Measurements from ENCODE around the gene SRPX.

Gene SRPX

GRCh38 chrX:38150993-38151392 is 69.7 kb downstream of the SRPX start:
- no peak for TF ChIP-seq EZH2 (optimal IDR thresholded peaks at IDR 0.05; ENCODE audit: low read depth, low read length)
- TF ChIP-seq, protein P1, sequence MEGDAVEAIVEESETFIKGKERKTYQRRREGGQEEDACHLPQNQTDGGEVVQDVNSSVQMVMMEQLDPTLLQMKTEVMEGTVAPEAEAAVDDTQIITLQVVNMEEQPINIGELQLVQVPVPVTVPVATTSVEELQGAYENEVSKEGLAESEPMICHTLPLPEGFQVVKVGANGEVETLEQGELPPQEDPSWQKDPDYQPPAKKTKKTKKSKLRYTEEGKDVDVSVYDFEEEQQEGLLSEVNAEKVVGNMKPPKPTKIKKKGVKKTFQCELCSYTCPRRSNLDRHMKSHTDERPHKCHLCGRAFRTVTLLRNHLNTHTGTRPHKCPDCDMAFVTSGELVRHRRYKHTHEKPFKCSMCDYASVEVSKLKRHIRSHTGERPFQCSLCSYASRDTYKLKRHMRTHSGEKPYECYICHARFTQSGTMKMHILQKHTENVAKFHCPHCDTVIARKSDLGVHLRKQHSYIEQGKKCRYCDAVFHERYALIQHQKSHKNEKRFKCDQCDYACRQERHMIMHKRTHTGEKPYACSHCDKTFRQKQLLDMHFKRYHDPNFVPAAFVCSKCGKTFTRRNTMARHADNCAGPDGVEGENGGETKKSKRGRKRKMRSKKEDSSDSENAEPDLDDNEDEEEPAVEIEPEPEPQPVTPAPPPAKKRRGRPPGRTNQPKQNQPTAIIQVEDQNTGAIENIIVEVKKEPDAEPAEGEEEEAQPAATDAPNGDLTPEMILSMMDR (IDR thresholded peaks at IDR 0.05; ENCODE audit: low read length): no peak
- TF ChIP-seq EZH2phosphoT487 (IDR thresholded peaks at IDR 0.05; ENCODE audit: low read length): no peak
- Histone ChIP-seq H3K4me3 (ENCODE audit: low read length) (no peak overlapping the region), H3K9me3 (replicated peaks; ENCODE audit: insufficient read depth, low read length) (no peaks in the 10 kb centered on the region), H4K20me1 (ENCODE audit: insufficient read depth, low read length) (no peaks in the 10 kb centered on the region), H3K79me2 (ENCODE audit: low read length) (no peaks in the 10 kb centered on the region), H3K4me1 (ENCODE audit: low read length) (no peaks in the 10 kb centered on the region), H3F3A (ENCODE audit: insufficient read depth, low read length) (no peaks in the 10 kb centered on the region), H3K36me3 (replicated peaks; ENCODE audit: insufficient read depth, low read length) (no peaks in the 10 kb centered on the region), H3K9ac (ENCODE audit: low read length) (no peak overlapping the region), H3K4me2 (ENCODE audit: low read depth, low read length) (no peak overlapping the region), H3K27me3 (replicated peaks; ENCODE audit: insufficient read depth, low read length) (no peaks in the 10 kb centered on the region), H3K27ac (ENCODE audit: low read length) (no peak overlapping the region), H2AFZ (ENCODE audit: low read length) (no peak overlapping the region), H3K9me2 (replicated peaks; ENCODE audit: insufficient read depth, low read length) (no peaks in the 10 kb centered on the region)
- DNase-seq: no peak

DNA sequence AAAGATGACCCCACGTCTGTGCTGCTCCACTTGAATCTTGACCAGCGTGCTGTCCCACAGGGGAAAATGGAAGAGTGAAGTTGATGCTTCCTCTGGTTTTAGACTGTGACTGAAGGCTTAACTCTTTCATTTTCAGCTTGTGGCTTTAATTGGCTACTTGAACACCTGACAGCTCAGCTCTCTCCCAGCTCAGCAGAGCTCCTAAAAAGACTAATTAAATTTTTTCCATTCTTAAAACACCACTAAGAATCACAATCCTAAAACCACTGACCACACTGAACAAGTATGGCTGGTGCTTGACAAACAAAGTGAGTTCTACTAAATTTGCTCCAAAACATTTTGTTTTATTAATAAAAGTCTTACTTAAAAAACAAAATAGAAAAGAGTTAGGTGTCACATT is 71.7 kb downstream of the SRPX start:
- Histone ChIP-seq H3K27ac (ENCODE audit: low read length) (no peak overlapping the region), H3K4me3 (ENCODE audit: low read length) (no peak overlapping the region), H3K4me1 (ENCODE audit: low read length) (no peaks in the 10 kb centered on the region), H3K9ac (ENCODE audit: low read length) (no peak overlapping the region), H3K27me3 (replicated peaks; ENCODE audit: insufficient read depth, low read length) (no peaks in the 10 kb centered on the region), H3K36me3 (replicated peaks; ENCODE audit: insufficient read depth, low read length) (no peaks in the 10 kb centered on the region), H3K4me2 (ENCODE audit: low read depth, low read length) (no peak overlapping the region), H4K20me1 (ENCODE audit: insufficient read depth, low read length) (no peaks in the 10 kb centered on the region), H3F3A (ENCODE audit: insufficient read depth, low read length) (no peaks in the 10 kb centered on the region), H3K9me3 (replicated peaks; ENCODE audit: insufficient read depth, low read length) (no peaks in the 10 kb centered on the region), H3K9me2 (replicated peaks; ENCODE audit: insufficient read depth, low read length) (no peaks in the 10 kb centered on the region), H2AFZ (ENCODE audit: low read length) (no peak overlapping the region), H3K79me2 (ENCODE audit: low read length) (no peaks in the 10 kb centered on the region)
- TF ChIP-seq EZH2phosphoT487 (IDR thresholded peaks at IDR 0.05; ENCODE audit: low read length) (no peak), EZH2 (optimal IDR thresholded peaks at IDR 0.05; ENCODE audit: low read depth, low read length) (no peak)
- TF ChIP-seq, protein P1 (IDR thresholded peaks at IDR 0.05; ENCODE audit: low read length): no peak
- no peak for DNase-seq

GRCh38 chrX:38142610-38143009 is 78.1 kb downstream of the SRPX start:
- H3K79me2 ChIP-seq (ENCODE audit: low read length): no peaks in the 10 kb centered on the region
- H3K4me2 ChIP-seq (ENCODE audit: low read depth, low read length): no peak overlapping the region
- H3K27me3 ChIP-seq (replicated peaks; ENCODE audit: insufficient read depth, low read length): no peaks in the 10 kb centered on the region
- no peak overlapping the region for H3K27ac ChIP-seq (ENCODE audit: low read length)
- no peaks in the 10 kb centered on the region for H3F3A ChIP-seq (ENCODE audit: insufficient read depth, low read length)
- H2AFZ ChIP-seq (ENCODE audit: low read length): no peak overlapping the region
- no peaks in the 10 kb centered on the region for H3K9me3 ChIP-seq (replicated peaks; ENCODE audit: insufficient read depth, low read length)
- H3K9ac ChIP-seq (ENCODE audit: low read length): no peak overlapping the region
- H3K9me2 ChIP-seq (replicated peaks; ENCODE audit: insufficient read depth, low read length): no peaks in the 10 kb centered on the region
- no peaks in the 10 kb centered on the region for H3K4me1 ChIP-seq (ENCODE audit: low read length)
- H4K20me1 ChIP-seq (ENCODE audit: insufficient read depth, low read length): no peaks in the 10 kb centered on the region
- TF ChIP-seq EZH2phosphoT487 (IDR thresholded peaks at IDR 0.05; ENCODE audit: low read length): no peak
- TF ChIP-seq EZH2 (optimal IDR thresholded peaks at IDR 0.05; ENCODE audit: low read depth, low read length): no peak
- TF ChIP-seq, protein P1 (IDR thresholded peaks at IDR 0.05; ENCODE audit: low read length): no peak
- H3K36me3 ChIP-seq (replicated peaks; ENCODE audit: insufficient read depth, low read length): no peaks in the 10 kb centered on the region
- no peak overlapping the region for H3K4me3 ChIP-seq (ENCODE audit: low read length)
- DNase-seq: no peak
